GM18526 (cell line): ENCODE results near the gene C16orf96.

Experiments
- POLR2A ChIP-seq: IDR thresholded peaks from 3 replicates; pipeline ENCODE4 v1.6.1; 2011; ENCODE audit not compliant: insufficient read length; ENCODE audit errors: extremely low read depth

C16orf96 gene

DNA sequence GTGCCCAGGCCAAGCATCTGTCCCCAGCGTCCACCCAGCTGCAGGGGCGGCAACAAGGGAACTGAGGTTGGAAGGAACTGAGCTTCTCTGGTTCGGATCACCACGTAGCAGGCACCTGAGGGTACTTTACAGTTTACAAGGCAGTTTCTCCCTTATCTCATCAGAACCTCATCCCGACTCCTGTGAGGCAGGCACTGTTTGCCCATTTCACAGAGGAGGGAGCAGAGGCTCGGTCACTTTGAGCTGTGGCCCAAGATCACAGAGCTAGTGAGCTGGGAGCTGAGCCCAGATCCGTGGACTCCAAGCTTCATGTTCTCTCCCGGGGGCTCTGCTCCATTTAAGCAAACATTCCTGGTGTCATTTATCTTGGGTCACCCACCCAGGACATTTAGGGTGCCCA is 43.4 kb downstream of the C16orf96 start:
- no peak for TF ChIP-seq POLR2A

DNA sequence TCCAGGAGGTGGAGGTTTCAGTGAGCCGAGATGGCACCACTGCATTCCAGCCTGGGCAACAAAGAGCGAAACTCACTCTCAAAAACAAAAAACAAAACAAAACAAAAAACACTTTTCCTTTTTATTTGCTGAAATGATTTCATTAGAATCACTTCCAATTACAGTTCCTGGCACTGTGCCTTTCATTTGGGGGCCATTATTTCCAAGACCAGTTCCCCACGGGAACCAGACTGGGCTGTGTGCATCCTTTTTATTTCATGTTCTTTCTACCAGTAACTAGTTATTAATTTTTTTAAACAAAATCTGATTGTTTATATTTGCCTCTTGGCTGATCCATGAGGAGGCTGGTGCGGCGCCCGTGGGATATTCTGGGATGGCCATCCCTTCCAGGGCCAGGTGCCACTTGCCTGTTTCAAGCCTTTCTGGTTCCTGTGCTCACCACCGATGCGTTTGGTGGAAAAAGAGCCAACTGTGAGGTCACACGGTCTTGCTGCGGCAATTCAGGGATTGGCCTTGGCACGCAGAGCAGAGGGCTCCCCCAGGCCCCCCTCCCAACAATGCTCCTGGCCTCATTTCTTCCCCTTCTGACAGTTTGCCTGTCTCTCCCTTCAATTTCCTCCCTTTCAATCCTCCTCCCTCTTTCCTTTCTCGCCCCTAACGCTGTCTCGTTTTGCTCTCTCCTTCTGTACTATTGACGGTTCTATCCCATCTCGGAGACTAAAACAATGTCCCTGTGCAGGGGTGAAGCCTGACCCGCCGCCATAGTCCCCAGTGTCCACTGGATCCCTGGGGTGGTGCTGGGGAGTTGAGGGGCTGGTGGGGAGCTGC is 45.1 kb downstream of the C16orf96 start:
- TF ChIP-seq POLR2A, result no peak

DNA sequence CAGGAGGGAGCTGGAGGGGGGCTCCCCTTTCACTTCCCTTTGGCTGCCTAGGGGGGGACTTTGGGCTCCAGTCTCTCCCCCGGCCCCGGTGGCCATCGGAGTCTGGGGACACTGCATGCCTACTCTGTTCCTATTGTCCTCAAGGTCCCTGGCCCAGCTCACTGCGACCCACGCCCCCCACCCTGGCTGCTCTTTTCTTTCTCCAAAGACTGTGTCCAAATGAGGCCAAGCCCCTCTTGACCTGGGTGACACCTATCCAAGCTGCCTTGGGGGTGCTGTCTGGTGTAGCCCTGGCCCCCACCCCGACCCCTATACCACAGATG is 45.7 kb downstream of the C16orf96 start:
- no peak for TF ChIP-seq POLR2A

DNA sequence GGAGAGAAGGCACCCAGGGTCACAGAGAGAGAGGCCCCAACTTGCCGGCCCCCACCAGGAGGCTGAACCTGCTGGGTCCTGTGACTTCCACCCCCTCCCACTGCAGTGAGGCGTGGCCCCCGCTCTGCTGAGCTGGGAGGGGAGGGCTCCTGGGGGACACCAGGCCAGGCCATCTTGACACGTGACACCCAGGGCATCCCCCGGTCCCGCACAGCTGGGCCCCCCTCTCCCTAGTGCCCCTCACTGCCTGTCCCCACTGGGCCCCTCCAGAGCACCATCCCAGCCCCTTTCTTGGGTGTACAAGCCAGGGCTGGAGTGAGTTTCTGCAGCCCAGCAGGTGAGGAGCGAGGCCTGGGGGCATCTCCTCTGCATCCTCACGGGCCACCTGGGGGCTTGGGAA is 46.2 kb downstream of the C16orf96 start:
- TF ChIP-seq POLR2A, result no peak

DNA sequence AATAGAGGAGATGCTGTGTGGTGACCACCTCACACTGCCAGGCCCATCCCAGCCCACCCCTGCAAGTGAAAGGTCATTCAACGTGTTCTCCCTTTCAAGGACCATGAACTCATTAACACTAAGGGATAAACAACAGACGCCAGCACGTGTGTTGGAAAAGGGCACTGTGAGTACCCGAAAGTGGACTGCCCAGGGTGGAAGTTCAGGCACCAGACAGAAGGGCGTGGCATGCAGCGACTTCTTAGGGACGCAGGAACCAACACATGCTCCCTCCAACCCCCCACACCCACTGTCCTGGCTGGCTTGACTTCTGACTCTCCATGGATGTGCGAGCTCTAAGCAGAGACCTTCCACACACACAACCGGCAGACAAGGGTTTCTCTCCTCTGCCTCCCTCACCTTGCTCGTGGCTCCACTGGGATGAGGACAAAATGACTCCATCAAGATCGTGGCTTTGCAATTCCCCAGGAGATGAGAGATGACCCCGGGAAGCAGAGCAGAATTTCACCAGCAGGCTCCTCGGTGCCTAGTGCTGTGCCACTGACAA is 47.6 kb downstream of the C16orf96 start:
- no peak for TF ChIP-seq POLR2A

DNA sequence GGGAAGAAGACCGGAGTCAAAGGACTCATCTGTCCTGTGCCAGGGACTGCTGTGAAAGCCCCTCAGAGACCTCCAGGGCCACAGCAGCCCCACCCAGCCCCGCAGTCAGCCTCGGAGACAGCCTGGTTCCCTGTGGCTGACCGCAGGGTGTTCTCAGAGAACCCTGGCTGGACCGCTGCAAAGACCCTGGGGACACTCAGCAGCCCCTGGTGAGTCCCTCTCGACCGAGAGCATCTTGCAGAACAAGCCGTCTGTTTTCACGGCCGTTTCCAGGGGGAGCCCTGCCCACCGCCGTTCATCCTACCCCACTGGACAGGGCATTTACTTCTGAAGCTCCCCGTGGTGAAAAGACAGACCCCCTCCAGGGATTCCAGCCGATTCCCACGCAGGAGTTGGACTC is 48.3 kb downstream of the C16orf96 start:
- no peak for TF ChIP-seq POLR2A

DNA sequence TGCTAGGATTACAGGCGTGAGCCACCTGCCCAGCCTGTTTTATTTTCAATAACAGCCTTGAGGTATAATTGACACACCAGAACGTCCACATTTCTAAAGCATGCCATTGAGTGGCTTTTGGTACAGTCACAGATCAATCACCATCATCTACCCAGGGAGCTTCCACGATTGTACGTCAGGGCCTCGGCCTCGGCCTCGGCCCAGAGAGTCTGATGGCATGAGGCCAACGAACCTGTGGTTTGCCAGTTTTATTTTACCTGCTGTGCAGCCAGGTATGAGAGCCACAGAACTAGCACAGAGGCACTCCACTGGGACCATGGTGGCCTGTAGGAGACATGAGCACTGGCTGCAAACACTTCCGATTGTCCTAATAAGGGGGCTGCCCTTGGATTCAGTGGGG is 50.2 kb downstream of the C16orf96 start:
- no peak for TF ChIP-seq POLR2A

DNA sequence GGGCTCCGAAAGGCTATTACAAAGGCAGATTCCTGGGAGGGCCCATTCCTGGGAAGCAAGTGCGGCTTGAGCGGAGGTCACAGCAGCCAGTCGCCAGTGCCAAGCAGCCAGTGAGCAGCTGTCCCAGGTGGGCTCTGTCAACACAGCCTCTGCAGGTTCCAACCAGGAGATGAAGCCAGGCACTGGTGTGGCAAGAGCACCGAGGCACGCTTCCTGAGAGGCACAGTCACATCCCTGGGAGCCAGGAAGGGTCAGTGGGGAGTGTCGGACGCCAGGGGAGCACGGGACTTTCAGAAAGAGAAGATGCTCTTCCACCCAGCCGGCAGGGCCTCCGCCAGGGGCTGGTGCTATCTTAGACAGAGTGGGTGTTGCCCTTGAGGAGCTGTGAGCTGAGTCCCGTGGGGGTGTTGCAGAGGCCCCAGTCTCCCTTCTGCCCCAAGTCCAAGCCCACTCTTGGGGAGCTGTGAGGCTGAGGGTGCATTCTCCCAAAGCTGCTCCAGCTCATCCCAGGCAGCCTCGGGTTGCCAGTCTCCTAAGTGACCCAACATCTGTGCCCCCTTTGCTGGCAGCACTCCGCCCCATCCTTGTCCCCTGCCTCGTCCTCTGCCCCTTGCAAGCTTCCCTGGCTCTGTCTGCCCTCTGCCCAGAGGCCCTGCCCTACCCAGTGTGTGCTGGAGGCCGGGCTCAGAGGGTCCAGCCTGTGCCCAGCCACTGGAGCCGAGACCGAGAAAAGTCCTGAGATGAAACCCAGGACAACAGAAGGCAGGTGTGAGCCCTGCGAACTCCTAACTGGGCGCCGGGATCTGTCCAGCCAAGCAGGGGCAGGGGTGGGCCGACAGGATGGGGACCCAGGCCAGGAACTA is 51.9 kb downstream of the C16orf96 start:
- TF ChIP-seq POLR2A, result no peak

DNA sequence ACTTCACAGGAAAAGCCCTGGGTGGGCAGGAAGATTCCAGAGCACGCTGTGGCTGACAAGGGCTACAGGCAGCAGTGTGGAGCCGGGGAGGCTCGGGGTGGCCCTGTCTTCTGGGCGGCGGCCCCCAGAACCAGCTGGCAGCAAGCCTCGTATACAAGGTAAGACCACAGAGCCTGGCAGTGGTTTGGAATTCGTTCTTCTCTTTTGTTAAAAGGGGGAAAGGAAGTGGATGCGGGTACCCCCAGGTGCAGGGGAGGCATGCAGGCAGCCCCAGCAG is 52.5 kb downstream of the C16orf96 start:
- TF ChIP-seq POLR2A, result no peak

DNA sequence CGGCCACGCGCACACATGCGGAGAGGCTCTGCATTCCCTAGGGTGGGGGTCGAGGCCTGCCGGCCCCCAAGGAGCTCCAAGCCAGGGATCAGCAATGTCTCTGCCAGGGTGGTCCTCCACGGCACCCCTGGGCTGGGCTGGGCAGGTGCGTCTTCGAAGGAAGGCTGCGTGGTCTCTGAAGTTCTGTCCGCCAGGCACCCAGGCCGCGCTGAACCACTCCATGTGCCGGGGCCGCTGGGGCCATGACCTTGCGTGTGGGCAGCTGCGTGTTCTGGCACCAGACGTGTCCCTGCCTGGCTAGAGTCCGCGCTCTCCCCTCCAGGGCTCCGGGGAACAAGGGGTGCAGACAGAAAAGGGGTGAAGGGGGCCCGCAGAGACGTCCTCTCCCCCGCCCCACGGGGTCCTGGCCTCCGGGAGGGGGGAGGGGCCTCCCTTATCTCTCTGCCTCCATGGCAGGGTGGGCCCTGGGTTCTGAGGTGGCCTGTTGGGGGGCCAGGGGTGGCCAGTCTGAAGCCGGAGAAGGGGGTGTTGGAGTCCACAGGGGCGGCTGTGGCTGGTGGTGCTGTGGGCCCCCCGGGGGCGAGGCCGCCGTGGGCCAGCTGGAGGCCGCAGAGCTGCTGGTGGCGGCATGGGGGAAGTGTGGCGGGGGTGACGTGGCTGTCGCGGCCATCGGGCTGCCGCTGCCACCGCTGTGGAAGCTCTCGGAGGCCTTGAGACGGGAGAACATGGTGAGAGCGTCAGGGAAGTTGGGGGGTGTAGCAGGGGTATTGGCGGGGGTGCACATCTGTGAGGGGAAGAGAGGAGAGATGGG is 53.3 kb downstream of the C16orf96 start:
- TF ChIP-seq POLR2A, result no peak

DNA sequence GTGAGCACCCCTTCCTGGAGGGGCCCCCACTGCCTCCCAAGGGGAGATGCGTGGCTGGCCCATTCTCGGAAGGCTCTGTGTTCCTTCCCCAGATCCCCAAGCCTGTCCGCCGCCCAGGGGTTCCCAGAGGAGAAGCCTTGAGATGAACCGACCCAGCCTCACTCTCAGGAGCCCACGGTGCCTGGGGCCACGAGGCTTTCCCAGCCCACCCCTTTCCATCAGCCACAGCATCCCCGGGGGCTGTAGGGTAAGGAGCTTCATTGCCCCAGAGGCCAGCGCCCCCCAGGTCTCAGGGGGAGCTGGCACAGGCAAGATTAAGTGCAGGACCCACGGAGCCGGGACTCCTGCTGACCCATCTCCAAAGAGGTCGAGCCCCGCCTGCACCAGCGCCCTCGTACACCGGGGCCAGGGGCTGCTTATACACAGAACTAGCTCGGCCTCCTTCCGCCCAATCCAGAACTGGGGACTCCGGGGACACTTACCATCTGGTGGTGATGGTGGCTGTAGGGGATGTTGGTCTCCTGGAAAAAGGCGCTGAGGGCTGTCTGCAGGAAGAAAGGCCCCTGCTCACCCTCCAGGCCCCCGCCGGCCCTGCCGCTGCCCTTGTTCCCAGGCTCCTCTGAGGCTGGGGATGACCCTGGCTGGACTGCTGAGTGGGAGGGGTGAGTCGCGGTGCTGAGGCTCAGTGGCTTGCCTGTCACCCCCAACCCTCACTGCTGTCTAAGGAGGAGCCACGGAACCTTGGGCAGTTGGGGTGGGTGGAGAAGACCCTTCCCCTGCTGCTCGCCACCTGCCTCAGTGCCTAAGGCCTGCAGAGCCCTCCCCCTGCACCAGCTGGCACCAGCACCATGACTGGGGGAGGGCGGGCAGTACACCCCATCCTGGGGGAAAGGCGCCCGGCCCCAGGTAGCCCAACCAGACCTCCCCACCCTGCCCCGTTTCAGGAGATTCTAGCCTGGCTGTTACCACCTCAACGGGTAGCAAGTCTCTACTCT is 54.2 kb downstream of the C16orf96 start:
- TF ChIP-seq POLR2A, result no peak

DNA sequence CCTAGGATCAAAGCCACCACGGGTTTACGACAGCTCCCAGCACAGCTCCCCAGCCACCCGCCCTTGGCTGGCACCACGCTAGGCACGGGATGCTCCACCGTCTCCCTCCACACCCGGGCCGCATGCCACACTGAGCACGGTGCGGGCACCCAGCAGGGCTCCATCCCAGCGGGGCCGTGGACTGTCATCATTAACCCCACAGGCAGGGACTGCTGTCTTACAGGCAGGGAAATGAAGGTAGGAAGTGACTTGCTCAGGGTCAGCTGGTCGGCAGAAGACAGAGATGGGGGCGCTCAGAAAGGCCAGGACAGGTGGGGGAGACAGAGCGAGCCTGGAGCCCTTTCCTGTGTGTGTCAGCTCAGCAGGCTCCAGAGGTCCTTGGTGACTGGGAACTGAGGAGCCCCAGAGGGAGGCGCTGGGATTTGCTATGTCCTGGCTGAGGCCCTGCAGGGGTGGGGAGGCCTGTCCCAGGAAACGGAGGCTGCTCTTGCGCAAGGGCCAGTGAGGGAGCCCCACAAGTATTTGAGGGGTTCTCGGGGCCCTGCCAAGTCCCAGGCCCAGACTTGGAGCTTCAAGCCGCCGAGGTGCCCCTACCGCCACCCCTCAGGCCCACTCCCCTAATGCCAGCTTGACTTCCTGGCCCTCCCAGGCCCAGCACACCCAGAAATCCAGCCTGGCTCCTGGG is 55.3 kb downstream of the C16orf96 start:
- no peak for TF ChIP-seq POLR2A

DNA sequence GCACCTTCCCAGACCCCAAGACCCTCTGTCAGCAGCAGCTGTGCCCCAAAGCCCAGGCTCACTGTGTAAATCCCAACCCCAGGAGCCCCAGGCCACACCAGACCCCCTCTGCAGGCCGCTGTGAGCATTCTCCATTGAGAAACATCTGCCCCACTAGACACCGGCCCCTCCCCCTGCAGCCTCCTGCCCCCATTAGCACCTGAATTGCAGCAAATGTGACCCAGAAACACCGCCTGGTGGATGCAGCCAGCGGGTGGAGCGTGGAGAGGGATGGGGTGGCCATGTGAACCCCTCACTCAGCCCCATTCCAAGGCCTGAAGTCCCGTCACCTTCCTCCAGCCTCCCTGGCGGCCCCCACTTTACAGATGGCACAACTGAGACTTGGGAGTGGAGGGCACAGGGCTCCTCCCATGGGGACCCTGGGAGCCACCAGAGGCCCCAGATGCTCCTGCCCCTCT is 56.4 kb downstream of the C16orf96 start:
- TF ChIP-seq POLR2A, result no peak
